ENCODE results near the gene ANKLE2.

ANKLE2 gene

DNA sequence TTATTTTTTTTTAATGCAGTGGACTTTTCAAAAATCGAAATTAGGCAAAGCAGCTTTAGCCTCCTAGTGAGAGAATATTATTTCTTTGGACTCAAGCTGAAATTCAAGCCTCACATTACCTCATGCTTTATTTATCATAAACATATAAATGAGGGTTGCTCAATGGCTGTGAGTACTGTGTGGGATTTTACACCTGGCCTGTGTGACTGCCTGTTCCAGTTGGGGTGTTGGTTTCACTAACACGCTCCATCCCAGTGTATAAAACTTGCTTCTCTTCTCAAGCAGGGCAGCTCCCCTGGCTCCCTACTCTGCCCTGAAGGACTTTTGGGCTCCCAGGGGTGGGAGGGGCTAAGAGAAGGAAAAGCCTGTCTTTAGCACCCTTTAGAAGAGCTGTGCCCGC, 15.0 kb downstream of the ANKLE2 start:
- Histone ChIP-seq H3K27me3 (replicated peaks) (no peaks in the 10 kb centered on the region), H3K27ac (no peak overlapping the region), H3K36me3 (replicated peaks) (peaks cover 92% of the 10 kb centered on the region), H3K4me3 (ENCODE audit: low read depth, low read length) (no peak overlapping the region)
- TF ChIP-seq, protein P1, sequence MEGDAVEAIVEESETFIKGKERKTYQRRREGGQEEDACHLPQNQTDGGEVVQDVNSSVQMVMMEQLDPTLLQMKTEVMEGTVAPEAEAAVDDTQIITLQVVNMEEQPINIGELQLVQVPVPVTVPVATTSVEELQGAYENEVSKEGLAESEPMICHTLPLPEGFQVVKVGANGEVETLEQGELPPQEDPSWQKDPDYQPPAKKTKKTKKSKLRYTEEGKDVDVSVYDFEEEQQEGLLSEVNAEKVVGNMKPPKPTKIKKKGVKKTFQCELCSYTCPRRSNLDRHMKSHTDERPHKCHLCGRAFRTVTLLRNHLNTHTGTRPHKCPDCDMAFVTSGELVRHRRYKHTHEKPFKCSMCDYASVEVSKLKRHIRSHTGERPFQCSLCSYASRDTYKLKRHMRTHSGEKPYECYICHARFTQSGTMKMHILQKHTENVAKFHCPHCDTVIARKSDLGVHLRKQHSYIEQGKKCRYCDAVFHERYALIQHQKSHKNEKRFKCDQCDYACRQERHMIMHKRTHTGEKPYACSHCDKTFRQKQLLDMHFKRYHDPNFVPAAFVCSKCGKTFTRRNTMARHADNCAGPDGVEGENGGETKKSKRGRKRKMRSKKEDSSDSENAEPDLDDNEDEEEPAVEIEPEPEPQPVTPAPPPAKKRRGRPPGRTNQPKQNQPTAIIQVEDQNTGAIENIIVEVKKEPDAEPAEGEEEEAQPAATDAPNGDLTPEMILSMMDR (IDR thresholded peaks at IDR 0.05; ENCODE audit: low read depth, low read length, missing control alignments), result no peak
- in situ Hi-C loops (cut with HindIII; ENCODE audit: low pct_ligation_motif_present, low sequenced_read_pairs), result no loop called here
- DNase-seq, result no peak

DNA sequence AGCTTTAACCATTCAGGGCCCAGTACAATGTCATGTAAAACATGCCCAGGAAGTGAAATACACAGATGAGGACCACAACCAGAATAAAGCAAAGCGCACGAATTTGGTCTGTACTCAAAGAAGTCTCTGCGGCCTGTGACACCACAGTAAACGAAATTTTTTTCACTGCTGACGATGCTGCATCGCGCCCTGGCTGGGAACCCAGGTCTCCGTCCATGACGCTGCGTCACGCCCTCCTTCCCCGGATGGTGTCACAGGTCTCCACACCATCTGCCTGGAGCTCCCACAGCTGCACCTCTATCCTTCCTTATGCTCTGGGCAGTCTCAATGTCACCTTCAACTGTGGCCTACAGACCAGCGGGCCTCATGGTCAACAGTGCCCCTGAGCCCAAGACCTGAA, 17.8 kb downstream of the ANKLE2 start:
- H3K36me3 ChIP-seq (replicated peaks), result peaks cover 94% of the 10 kb centered on the region
- DNase-seq, result no peak
- H3K27me3 ChIP-seq (replicated peaks), result no peaks in the 10 kb centered on the region
- H3K27ac ChIP-seq, result no peak overlapping the region
- no peak overlapping the region for H3K4me3 ChIP-seq (ENCODE audit: low read depth, low read length)
- TF ChIP-seq, protein P1 (IDR thresholded peaks at IDR 0.05; ENCODE audit: low read depth, low read length, missing control alignments), result no peak
- in situ Hi-C loops (cut with HindIII; ENCODE audit: low pct_ligation_motif_present, low sequenced_read_pairs), result no loop called here

DNA sequence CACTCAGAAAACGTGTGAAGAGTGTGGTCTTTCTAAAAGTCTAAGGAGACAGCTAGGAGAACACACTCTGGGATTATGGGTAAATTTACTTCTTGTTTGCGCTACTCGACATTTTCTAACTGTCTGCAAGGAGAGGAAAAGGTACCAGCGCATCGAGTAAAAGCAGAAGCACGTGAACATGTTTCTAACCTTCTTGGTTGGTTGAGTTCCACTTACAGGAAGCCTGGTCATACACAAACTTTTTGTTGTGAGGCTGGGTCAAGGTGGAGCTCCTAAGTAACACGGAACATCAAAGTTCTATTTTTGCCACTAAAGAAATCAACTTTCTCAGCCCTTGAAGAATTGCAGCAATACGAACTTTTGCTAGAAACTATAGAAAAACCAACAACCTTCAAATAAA, 20.0 kb downstream of the ANKLE2 start:
- DNase-seq, result no peak
- in situ Hi-C loops (cut with HindIII; ENCODE audit: low pct_ligation_motif_present, low sequenced_read_pairs), result no loop called here
- H3K4me3 ChIP-seq (ENCODE audit: low read depth, low read length), result no peak overlapping the region
- no peak overlapping the region for H3K27ac ChIP-seq
- H3K36me3 ChIP-seq (replicated peaks), result peaks cover 96% of the 10 kb centered on the region
- no peaks in the 10 kb centered on the region for H3K27me3 ChIP-seq (replicated peaks)
- TF ChIP-seq, protein P1 (IDR thresholded peaks at IDR 0.05; ENCODE audit: low read depth, low read length, missing control alignments), result no peak

DNA sequence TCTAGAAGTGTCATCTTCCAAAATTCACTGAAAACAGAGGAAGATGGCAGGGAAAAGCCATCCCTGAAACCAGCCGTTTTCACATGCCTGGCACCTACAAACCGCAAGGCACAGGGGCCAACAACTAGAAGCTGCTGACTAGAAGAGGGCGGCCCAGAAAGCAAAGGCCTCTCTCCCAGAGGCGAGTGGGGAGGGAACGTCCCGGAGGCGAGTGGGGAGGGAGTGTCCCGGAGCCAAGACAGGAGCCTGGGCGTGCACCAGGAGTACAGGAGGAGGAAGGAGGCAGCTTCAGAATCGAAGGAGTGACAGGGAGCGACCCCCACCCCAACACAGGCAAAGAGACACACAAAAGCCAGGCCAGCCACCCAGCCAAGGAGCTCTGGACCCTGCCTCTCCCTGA, 21.0 kb downstream of the ANKLE2 start:
- in situ Hi-C loops (cut with HindIII; ENCODE audit: low pct_ligation_motif_present, low sequenced_read_pairs), result no loop called here
- Histone ChIP-seq H3K27ac (no peak overlapping the region), H3K4me3 (ENCODE audit: low read depth, low read length) (no peak overlapping the region), H3K27me3 (replicated peaks) (no peaks in the 10 kb centered on the region), H3K36me3 (replicated peaks) (peaks cover 97% of the 10 kb centered on the region)
- TF ChIP-seq, protein P1 (IDR thresholded peaks at IDR 0.05; ENCODE audit: low read depth, low read length, missing control alignments), result no peak
- no peak for DNase-seq

DNA sequence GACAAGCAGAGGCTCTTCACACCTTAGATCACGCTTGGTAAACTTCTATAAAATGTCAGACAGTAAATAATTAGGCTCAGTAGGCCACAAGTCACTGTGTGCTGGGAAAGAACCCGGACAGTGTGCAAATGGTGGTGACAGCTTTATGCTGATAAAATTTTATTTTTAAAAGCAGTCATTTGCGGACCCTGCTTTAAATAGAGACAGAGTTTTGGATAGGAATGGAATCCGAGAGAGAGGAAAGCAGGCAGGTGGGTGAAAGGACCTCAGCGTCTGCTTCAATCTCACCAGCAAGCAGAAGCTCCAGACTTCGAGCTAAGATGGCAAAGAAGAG, 21.4 kb downstream of the ANKLE2 start:
- no peak for DNase-seq
- Histone ChIP-seq H3K4me3 (ENCODE audit: low read depth, low read length) (no peak overlapping the region), H3K27ac (no peak overlapping the region), H3K36me3 (replicated peaks) (peaks cover 97% of the 10 kb centered on the region), H3K27me3 (replicated peaks) (no peaks in the 10 kb centered on the region)
- TF ChIP-seq, protein P1 (IDR thresholded peaks at IDR 0.05; ENCODE audit: low read depth, low read length, missing control alignments), result no peak
- in situ Hi-C loops (cut with HindIII; ENCODE audit: low pct_ligation_motif_present, low sequenced_read_pairs), result no loop called here

DNA sequence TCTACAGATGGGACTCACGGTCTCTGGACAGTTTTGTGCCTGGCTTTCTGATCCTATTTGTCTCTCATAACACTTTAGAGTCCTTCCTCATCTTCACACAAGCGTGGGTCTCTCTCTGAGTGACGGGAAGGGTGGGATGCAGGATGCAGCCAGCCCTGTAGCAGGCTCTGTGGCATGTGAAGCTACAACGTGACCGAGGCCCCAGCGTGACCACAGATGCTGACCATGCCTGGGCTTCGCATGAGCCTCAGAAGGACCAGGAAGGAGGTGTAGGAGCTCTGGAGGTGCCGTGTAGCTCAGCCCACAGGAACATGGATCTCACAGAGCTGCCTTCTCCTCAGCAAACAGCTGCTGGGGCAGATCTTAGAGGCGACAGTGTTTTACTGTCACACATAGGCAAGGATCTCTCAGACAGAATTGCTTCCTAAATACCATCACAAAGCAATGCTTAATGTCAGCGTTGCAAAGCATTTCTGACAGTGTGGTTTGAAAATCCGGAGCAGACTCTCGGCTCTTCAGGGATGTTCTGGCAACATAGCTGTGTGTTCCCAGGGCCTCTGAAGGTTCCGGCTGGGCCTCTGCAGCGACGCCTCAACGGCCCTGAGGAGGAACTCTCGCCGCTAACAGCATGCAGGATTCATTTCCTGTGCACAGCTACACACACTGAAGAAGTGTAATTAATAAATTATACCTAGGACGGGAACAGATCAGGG, 21.9 kb downstream of the ANKLE2 start:
- TF ChIP-seq, protein P1 (IDR thresholded peaks at IDR 0.05; ENCODE audit: low read depth, low read length, missing control alignments), result no peak
- Histone ChIP-seq H3K27me3 (replicated peaks) (no peaks in the 10 kb centered on the region), H3K4me3 (ENCODE audit: low read depth, low read length) (no peak overlapping the region), H3K36me3 (replicated peaks) (peaks cover 97% of the 10 kb centered on the region), H3K27ac (no peak overlapping the region)
- DNase-seq, result no peak
- in situ Hi-C loops (cut with HindIII; ENCODE audit: low pct_ligation_motif_present, low sequenced_read_pairs), result no loop called here
